Stimulated activated CD4-positive, alpha-beta T cell treated with anti-CD3 and anti-CD28 coated beads, Interleukin-1b, Interleukin-23, amount 100 ng/mL, for 48 hours (primary cell): Measurements from ENCODE around the gene MEX3D.

Experiments
- DNase-seq: peaks from one replicate; pipeline ENCODE4 v3.0.0-alpha.2; 2020

MEX3D gene

DNA sequence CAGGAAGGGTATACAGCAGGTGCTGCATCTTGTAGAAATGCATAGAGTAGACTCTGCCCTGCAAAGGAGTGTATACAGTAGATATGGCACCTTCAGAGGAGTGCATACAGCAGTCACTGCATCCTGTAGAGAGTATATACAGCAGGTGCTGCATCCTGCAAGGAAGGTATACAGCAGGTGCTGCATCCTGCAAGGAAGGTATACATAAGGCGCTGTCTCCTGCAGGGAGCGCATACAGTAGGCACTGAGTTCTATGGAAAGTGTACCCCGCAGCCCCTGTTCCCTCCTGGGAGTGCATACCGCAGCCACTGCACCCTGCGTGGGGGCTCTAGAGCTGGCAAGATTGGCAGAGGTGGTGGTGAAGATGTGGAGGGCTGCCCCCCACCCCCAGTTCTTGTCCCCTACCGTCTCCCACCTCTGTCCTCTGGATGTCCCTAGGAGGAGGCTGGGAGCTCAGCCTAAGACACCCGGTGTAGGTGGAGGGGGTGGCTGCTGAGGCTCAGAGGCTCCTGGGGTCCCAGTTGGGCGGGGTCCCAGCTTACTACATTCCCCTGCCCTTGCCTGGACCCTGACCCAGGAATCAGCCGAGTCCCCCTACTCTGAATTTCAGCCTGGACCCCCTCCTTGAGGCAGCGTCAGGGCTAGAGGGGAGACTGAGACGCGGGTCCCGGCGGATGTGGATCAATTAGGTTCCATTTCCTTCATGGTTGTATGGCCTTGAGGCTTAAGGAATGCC is 53.0 kb downstream of the MEX3D start:
- no peak for DNase-seq

DNA sequence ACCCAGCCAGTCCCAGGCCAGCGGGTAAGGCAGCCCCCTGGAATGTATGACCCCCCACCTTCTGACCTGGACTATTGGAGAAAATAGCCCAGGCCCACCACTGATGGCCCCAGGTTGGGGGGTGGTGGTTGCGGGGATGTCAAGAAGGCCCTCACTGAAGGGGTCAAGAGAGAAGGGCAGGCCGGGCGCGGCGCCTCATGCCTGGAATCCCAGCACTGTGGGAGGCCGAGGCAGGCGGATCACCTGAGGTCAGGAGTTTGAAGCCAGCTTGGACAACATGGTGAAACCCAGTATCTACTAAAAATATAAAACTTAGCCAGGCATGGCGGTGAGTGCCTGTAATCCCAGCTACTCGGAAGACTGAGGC is 53.8 kb downstream of the MEX3D start:
- DNase-seq = no peak

DNA sequence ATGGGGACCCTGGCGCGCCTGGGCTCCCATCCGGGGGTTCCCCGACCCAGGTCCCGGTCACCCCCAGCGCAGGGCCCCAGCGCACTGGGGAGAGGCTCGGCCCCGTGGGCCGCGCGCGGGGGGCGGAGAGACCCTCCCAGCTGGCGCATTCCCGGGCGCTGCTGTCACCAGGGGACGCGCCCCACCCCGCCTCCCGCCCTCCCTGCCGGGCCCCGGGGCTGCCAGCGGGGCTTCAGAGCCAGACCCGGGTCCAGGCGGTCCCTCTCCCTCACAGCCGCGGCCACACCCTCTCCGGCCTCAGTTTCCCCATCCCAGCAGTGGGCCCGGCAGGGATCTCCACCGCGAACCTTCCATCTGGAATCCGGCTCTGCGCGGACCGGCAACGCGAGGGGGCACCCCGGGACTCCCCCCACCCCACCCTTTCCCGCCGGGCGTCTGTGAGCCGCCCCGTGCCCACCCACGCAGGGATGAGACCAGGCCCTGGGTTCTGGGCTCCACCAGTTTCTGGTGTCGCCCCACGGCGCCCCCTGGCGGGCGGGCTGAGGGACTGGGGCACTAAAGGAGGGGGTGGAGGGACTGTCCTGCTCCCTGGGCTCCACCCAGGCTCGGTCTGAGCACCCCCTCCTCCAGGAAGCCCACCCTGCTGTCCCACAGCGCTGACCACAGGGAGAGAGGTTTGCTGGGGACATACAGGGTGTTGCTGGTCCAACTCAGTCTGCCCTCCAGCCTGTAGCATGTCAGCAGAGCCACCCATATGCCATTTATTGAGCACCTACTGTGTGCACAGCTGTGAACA is 54.4 kb downstream of the MEX3D start:
- DNase-seq = peak; percentile 77

DNA sequence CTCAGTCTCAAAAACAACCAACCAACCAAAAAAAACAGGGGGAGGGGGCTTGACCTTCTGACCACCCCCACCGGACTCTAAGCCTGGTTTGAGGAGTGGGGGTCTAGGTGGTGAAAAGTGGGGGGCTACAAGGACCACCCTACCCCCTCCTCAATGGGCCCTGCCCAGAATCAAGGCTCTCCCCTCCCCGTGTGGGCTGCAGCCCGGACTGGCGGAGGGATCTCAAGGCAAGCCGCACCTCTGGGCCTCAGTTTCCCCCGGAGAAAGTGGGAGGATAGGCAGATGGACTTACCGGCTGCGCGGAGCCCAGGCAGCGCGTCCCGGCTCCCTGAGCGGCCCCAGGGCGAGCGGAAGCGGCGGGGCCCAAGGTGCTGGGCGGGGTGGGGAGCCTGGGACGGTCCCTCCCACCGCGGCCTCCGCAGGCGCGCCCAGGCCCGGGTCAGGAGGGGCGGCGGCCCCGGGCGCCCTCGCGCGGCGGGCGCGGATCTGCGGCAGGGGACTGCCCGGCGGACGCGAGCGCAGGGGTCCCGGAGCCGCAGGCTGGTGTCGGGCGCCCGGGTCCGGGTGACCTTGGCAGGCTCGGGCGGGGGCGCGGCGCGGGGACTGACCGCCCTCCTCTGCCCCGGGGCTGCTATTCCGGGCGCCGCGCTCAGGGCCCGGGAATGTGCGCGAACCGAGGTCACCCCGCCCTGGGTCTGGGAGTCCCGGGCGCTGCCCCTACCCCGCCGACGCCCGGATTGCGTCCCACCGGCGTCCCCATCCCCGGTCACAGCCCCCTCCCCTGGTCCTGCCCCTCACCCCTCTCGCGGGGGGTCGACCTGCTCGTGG is 55.2 kb downstream of the MEX3D start, which contains the start of gene ADAMTSL5:
Gene ADAMTSL5, minus strand, starts transcription at position 349 of the 828 bp plus-strand sequence. CDS start 2,076 bp downstream, outside the sequence.
- DNase-seq = peak; percentile 72

- DNase-seq = no peak
These were observed 56.5 kb downstream of the MEX3D start for GRCh38 chr19:1511318-1512317.

- no peak for DNase-seq
These were observed 57.3 kb downstream of the MEX3D start for GRCh38 chr19:1510807-1511206.

DNA sequence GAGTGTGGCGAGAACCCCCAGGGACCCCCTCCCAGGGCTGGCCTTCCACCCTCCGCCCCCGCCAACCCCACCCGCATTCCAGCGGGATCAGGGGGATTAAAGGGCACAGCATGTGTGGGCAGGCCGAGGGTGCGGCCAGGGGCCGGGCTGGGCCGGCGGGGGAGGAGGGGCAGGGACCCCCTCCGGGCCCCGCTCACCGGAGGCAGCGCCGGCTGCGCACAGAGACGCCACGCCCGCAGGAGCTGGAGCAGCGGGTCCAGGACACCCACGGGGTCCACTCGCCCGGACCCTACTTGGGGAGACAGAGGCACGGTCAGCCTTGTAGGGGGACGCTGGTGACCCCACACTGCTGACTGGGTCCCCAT is 57.7 kb downstream of the MEX3D start:
- no peak for DNase-seq

DNA sequence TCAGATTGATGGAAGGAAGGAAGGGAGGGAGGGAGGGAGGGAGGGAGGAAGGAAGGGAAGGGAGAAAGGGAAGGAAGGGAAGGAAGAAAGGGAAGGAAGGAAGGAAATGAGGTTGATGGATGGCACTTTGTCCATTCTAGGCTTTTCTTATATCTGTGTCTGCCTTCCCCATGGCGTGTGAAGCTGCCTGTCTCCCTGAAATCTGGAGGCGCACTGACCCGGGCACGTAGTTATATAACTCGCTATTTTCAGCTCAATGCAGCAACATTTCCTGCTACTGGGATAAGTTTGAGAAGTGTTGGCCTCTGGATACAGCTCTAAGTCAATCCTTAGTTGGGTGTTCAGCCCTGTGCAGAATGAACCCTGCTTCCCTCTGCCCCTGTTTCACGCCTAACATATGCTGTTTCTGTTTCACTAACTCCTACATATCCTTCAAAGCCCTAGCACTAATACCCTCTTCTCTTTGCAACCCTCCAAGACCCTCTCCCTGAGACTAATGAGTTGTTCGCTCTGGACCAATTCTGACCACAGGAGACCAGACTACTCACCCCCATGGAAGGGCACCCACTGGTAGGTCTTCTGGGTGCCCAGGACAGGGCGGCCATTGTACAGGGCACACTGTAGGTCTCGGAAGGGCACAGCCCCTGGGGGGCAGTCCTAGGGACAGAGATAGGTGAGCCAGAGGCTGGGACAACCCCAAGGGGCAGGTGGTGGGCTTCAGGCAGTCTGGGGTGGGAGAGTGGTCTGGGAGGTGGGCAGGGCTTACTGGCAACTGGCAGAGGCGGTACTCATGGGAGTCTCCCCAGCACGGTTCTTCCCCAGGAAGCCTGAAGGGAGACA is 58.3 kb downstream of the MEX3D start:
- no peak for DNase-seq

- DNase-seq = no peak
These were observed 59.6 kb downstream of the MEX3D start for GRCh38 chr19:1508507-1508856.

- DNase-seq = peak; percentile 94
These were observed 60.2 kb downstream of the MEX3D start for GRCh38 chr19:1507763-1508506.

GRCh38 chr19:1507192-1507660 is 60.9 kb downstream of the MEX3D start:
- DNase-seq = no peak

- no peak for DNase-seq
These were observed 61.9 kb downstream of the MEX3D start for GRCh38 chr19:1505991-1506881.

DNA sequence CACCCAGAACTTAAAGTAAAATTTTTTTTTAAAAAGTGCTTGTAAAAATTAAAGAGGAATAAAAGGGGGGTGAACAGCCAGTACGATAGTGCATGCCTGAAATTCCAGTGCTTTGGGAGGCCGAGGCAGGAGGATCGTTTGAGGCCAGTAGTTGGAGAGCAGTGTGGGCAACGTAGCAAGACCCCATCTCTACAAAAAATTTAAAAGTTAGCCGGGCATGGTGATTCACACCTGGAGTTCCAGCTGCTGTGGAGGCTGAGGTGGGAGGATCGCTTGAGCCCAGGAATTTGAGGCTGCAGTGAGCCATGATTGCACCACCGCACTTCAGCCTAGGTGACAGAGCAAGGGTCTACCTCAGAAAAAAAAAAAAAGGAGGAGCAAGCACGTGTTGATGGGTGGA is 63.1 kb downstream of the MEX3D start:
- no peak for DNase-seq
